ENCODE data around the gene TTLL3.
A peak's percentile ranks its signal among the peaks of the same experiment; 100 is the strongest.
"Not testable (repeated sequence)": the region's sequence is repeated elsewhere in the genome, so short reads cannot be mapped to it uniquely, and the experiment has no call there.

TTLL3 gene

GRCh38 chr3:9809615-9810432, at the start of gene TTLL3:
Gene TTLL3 (plus strand): TSS chr3:9810262. CDS start chr3:9810662, 400 bp downstream.
- peak; percentile 44 to 56 for DNase-seq

GRCh38 chr3:9760779-9761505, 49.1 kb upstream of the TTLL3 start:
- no peak for DNase-seq

DNA sequence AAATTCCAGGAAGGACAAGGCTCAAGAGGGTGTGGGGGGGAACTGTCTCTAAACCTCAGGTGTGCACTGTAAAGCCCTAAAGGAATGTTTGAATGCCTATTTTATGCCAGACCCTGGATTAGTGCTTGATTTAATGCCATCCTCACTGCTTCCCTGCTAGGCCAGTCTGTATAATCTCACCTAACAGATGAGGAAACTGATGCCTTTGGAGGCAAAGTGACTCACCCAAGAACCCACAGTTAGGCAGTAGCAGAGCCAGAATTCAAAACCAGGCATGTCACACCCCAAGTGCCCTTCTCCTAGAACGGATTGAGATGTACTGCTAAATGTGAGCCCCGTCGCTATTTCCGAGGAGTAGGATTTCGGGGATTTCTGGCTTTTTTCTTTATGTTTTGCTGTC, 48.1 kb upstream of the TTLL3 start:
- no peak for DNase-seq

DNA sequence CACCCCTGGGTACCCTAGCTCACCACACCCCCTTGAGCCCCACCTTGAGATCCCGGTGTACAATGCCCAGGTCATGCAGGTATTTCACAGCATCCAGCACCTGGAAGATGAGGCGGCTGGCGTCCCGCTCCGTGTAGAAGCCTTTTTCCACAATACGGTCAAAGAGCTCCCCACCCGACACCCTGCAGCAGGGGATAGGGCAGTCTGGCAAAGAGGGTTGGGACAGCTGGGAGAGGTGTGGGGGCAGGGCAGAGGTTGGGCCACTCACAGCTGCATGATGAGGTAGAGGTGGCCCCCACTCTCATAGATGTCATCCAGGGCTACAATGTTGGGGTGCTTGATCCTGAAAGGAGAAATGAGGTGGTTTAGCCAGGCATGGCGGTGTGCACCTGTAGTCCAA, 47.2 kb upstream of the TTLL3 start:
- no peak for DNase-seq

GRCh38 chr3:9765865-9766264, 44.2 kb upstream of the TTLL3 start:
- no peak for DNase-seq

GRCh38 chr3:9767418-9767817, 42.6 kb upstream of the TTLL3 start:
- DNase-seq: peak in 1 of 2 donors; percentile 37

- no peak for DNase-seq
These were observed 41.8 kb upstream of the TTLL3 start for GRCh38 chr3:9768141-9768775.

GRCh38 chr3:9769012-9769411, 41.0 kb upstream of the TTLL3 start:
- DNase-seq: no peak

GRCh38 chr3:9769426-9770275, 40.4 kb upstream of the TTLL3 start, which contains the start of gene CAMK1:
Gene CAMK1 (minus strand): TSS chr3:9769947. CDS start chr3:9767749, 2,198 bp downstream.
- peak; percentile 54 to 55 for DNase-seq

DNA sequence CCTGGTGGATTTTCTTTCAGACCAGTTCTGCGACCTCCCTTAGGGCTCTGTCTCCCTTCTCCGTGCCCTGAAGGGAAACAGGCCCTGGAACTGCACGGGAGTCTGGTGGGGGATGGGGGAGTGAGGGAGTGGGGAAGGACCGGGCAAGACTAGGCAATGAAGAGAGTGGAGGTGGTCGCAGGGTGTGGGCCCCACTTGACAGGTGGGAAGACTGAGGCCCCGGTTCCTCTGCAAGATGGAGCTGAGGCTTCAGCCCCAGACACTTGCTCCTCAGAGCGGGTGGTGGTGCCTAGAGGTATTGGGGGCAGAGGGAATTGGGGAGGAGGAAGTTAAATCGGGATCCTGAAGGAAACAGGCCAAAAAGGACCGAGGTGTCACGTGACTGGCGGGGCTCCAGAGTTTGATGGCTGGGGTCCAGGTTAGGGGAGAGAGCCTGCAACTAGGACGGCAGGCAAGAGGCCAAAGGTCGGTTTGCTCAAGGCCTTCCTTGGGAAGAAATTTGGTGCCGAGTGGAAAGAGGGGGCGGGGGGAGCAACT, 39.7 kb upstream of the TTLL3 start:
- no peak for DNase-seq

DNA sequence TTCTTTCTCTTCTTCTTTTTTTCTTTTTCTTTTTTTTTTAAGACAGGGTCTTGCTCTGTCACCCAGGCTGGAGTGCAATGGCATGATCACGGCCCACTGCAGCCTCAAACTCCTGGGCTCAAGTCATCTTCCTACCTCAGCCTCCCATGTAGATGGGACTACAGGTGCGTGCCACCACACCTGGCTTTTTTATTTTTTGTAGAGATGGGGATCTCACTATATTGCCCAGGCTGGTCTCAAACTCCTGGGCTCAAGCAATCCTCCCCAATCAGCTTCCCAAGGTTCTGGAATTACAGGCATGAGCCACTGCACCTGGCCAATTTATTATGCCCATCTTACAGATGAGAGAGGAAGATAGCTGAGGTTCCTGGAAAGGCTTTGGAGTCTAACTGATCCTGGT, 39.1 kb upstream of the TTLL3 start:
- DNase-seq: not testable (repeated sequence)

GRCh38 chr3:9776896-9777693, 33.0 kb upstream of the TTLL3 start:
- DNase-seq: no peak

DNA sequence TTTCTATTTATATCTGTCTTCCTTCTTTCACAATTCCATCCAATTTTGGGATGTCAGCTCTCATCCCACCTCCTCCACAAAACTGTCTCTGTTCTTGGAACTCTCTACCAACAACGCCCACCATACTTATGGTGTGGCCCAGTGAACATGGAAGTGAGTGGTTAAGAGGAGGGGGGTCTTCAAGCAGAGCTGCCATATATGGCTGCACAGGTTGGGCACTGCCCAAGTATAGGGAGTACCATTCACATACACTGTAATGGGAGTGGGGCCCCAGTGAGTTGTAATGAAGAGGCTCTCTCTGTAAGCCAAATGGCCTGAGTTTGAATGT, 32.4 kb upstream of the TTLL3 start:
- DNase-seq: no peak

- no peak for DNase-seq
These were observed 31.7 kb upstream of the TTLL3 start for GRCh38 chr3:9778143-9779074.

- no peak for DNase-seq
These were observed 30.9 kb upstream of the TTLL3 start for GRCh38 chr3:9779075-9779593.

DNA sequence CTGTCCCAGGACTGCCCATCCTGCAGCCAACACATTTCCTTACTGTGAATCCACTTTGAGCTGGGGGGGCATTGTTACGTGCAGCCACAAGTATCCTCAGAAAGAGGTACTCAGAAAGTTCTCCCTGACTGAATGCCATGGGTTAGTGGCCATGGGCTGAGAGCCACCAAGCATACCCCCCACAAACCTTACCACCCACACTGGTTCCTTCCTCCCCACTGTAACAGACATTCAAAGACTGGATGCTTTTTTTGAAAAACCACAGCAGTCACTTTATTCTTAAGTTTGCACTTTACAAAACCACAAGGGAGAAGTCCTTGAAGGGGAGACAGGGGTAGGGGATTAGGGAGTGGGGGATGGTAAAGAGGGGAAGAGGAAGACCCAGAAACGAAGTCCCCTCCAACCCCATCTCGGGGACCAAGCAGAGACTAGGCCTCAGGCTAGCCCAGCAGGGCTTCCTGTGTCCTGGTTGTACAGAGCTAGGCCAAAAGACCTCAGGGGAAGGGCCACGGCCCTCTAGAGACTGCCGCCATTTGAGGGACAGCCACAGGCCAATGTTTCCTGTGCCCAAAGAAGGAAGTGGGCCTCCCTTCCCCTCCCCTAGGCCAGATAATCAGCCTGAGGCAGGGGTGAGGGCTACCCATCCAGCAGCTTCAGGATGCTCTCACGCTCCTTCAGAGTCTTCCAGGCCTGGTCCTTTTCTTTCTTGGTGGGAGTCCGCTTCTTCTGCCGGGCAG, 30.2 kb upstream of the TTLL3 start:
- DNase-seq: peak; percentile 37 to 44

- no peak for DNase-seq
These were observed 29.6 kb upstream of the TTLL3 start for GRCh38 chr3:9780458-9780812.

DNA sequence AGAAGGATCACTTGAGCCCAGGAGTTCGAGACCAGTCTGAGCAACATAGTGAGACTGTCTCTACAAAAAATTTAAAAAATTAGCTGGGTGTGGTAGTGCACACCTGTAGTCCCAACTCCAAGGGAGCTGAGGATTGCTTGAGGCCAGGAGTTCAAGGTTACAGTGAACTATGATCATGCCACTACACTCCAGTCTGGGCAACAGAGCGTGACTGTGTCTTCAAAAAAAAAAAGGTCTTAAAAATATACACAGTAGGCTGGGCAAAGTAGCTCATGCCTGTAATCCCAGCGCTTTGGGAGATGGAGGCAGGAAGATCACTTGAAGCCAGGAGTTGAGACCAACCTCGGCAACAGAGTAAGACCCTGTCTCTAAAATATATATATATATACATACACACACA, 29.2 kb upstream of the TTLL3 start:
- no peak for DNase-seq

DNA sequence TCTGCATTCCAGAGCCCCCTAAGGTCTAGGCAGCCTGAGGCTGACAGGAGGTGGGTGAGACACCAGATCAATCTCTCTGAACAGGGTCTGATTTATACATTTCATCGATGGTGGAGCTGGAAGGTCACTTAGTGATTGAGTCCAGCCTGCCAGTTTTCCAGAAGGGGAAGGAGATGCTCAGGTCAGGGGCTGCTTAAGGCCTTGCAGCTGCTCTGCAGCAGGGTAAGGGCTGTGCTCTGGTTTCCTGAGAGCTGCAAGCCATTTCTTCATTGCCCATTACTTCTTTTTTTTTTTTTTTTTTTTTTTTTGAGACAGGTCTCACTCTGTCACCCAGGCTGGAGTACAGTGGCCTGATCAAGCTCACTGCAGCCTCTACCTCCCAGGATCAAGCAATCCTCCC, 28.5 kb upstream of the TTLL3 start:
- no peak for DNase-seq
